ENCODE data around the gene RHBDD3. TPM values are rescaled to one million over a fixed set of nuclear protein-coding genes. Genes with fewer than 3 reads are reported as not detected.
A peak's percentile ranks its signal among the peaks of the same experiment; 100 is the strongest.

RHBDD3 gene
- total RNA-seq, 6 donors from 2014 or later: 17.3 to 47.1 (median 27.9) TPM

DNA sequence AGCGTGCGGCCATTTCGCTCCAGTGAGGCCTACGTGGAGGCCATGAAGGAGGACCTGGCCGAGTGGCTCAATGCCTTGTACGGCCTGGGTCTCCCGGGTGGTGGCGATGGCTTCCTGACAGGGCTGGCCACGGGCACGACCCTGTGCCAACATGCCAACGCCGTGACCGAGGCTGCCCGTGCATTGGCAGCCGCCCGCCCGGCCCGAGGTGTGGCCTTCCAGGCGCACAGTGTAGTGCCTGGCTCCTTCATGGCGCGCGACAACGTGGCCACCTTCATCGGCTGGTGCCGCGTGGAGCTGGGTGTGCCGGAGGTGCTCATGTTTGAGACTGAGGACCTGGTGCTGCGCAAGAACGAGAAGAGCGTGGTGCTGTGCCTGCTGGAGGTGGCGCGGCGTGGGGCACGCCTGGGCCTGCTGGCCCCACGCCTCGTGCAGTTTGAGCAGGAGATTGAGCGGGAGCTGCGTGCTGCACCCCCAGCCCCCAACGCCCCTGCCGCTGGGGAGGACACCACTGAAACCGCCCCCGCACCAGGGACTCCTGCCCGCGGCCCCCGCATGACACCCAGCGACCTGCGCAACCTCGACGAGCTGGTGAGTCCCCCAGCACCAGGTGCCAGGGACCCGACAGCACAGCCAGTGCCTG lies 40.5 kb upstream of the RHBDD3 start:
- Histone ChIP-seq H3K36me3 (no peaks in the 10 kb centered on the region), H3K9me3 (no peaks in the 10 kb centered on the region), H3K4me3 (peak overlapping the region in 3 of 4 donors; percentile 67 to 79 (median 75)), H3K4me1 (peaks cover 52 to 71% (median 59%) of the 10 kb centered on the region in 4 donors), H3K27ac (peak overlapping the region; percentile 76 to 90 (median 86)), H3K27me3 (peaks cover 0 to 2% (median under 1%) of the 10 kb centered on the region in 4 donors)
- DNase-seq (peak in 1 of 2 donors; percentile 88), ATAC-seq (ENCODE audit: low FRiP score in 2 of 2) (no peak)
- WGBS, 2 donors: 84 to 95% methylated on average over 11 to 24 of the region's 50 CpGs
- TF ChIP-seq POLR2A (IDR thresholded peaks at IDR 0.05) (no peak), EP300 (IDR thresholded peaks at IDR 0.05) (no peak)

DNA sequence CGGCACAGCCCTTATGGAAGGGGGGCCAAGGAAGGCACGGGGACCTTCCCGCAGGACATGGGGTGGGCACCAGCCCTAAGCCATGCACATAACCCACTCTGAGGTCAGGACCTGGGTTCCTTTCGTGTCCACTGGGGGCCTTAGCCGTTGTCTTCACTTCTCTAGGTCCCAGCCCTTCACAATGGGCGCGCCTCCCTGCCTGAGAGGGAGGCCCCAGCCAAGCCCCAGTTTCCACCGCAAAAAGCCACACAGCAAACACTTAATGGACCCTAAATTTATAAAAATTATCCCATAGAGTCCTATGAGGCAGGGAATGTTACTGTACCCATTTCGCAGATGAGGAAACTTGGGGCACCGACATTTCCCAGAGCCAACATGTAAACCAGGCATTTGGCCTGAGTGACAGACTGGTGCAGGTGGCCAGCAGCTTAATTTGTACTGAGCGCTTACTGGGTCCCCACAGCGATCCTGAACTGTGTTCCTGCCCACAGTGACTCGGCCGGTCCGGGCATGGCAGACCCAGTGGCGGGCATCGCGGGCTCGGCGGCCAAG lies 39.9 kb upstream of the RHBDD3 start:
- WGBS, 2 donors: 64 to 78% methylated on average over 12 to 20 of the region's 20 CpGs
- DNase-seq: no peak
- peak overlapping the region; percentile 67 to 79 (median 72) for H3K4me3 ChIP-seq
- H3K9me3 ChIP-seq: no peaks in the 10 kb centered on the region
- peak overlapping the region; percentile 76 to 90 (median 86) for H3K27ac ChIP-seq
- TF ChIP-seq EP300 (IDR thresholded peaks at IDR 0.05) (no peak), POLR2A (IDR thresholded peaks at IDR 0.05) (no peak), POLR2AphosphoS5 (IDR thresholded peaks at IDR 0.05) (no peak)
- TF ChIP-seq, protein P1, sequence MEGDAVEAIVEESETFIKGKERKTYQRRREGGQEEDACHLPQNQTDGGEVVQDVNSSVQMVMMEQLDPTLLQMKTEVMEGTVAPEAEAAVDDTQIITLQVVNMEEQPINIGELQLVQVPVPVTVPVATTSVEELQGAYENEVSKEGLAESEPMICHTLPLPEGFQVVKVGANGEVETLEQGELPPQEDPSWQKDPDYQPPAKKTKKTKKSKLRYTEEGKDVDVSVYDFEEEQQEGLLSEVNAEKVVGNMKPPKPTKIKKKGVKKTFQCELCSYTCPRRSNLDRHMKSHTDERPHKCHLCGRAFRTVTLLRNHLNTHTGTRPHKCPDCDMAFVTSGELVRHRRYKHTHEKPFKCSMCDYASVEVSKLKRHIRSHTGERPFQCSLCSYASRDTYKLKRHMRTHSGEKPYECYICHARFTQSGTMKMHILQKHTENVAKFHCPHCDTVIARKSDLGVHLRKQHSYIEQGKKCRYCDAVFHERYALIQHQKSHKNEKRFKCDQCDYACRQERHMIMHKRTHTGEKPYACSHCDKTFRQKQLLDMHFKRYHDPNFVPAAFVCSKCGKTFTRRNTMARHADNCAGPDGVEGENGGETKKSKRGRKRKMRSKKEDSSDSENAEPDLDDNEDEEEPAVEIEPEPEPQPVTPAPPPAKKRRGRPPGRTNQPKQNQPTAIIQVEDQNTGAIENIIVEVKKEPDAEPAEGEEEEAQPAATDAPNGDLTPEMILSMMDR (IDR thresholded peaks at IDR 0.05): no peak
- ATAC-seq (ENCODE audit: low FRiP score in 2 of 2): no peak
- no peaks in the 10 kb centered on the region for H3K27me3 ChIP-seq
- no peaks in the 10 kb centered on the region for H3K36me3 ChIP-seq
- H3K4me1 ChIP-seq: peaks cover 55 to 72% (median 62%) of the 10 kb centered on the region in 4 donors

DNA sequence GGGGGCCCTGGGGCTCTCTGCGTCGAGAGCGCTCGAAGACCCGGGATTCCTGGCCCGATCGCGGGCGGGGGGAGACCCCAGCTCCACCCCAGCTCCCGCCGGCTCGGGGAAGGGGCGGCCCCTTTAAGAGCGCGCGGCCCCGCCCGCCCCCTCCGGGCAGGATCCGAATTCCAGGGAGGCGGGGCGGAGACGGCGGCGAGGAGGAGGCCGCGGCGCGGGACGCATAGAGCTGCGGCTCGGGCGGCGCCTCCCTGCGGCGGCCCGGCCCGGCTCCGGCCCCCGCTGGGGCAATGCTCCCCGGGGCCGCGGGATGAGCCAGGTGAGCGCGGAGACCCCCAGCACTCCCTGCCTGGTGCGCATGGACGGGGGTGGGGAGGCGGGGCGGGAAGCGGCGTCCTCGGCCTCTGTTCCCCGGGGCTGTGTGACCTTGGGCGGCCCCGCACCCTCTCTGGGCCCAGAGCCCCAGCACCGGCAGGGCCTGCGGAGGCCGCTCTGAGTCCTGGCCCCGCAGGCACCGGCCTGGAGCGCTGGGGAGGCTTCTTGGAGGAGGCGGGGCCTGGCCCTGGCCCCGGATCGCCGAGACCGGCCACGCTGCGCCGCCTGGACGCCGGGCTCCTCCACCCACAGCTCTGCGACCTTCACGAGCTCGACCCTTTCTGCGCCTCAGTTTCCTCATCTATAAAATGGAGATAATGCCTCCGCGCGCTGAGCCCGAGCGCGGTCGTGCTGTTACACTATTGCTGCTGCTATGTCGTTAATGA lies 39.2 kb upstream of the RHBDD3 start:
- Histone ChIP-seq H3K9me3 (no peaks in the 10 kb centered on the region), H3K4me1 (peaks cover 56 to 76% (median 61%) of the 10 kb centered on the region in 4 donors), H3K36me3 (no peaks in the 10 kb centered on the region), H3K4me3 (peak overlapping the region; percentile 67 to 79 (median 72)), H3K27ac (peak overlapping the region; percentile 76 to 90 (median 86)), H3K27me3 (no peaks in the 10 kb centered on the region)
- ATAC-seq (ENCODE audit: low FRiP score in 2 of 2) (peak; percentile 68 to 84), DNase-seq (peak; percentile 78 to 95)
- peak in 2 of 4 donors; percentile 19 to 59 for TF ChIP-seq POLR2A (IDR thresholded peaks at IDR 0.05)
- TF ChIP-seq, protein P1 (IDR thresholded peaks at IDR 0.05): peak in 4 of 6 experiments; percentile 6 to 28 (median 18)
- TF ChIP-seq POLR2AphosphoS5 (IDR thresholded peaks at IDR 0.05): peak in 1 of 2 donors; percentile 46
- no peak for TF ChIP-seq EP300 (IDR thresholded peaks at IDR 0.05)
- 27 to 34% methylated on average over 10 to 25 of the region's 83 CpGs for WGBS, 2 donors

DNA sequence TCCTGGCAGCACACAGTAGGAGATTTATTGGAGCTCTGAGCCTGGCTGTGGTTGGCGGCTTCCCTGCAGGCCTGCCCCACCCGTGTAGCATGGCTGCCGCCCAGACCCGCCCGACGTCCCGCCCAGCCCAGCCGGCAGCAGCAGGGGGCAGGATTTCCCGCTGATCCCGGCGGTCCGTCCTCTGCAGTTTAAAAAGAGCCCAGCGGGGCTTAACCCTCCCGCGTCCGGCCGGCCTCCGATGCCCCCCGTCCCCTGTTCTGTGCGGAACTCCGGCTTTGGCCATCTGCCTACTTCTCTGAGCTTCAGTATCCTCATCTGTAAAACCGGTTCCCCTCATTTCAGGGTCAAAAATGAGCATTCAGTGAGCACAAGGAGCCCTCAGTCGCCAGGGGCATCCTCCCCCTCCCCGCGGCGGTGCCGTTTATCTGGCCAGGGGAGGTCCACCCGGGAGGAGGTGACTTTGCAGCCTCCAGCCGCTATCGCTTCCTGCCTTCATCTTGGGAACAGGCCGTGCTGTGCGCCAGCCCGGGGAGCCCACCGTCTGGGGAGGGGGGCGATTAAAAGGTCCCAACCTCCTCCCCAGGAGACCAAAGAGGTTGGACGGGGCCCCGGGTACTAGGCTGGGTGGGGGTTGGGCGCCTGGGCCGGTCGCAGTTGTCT lies 38.5 kb upstream of the RHBDD3 start, which contains the start of gene GAS2L1:
GAS2L1 (plus strand) TSS at position 476 of the 660 bp plus-strand sequence. CDS start 1,456 bp downstream, outside the sequence.
- TF ChIP-seq, protein P1 (IDR thresholded peaks at IDR 0.05): peak; percentile 64 to 85 (median 76)
- no peak for TF ChIP-seq EP300 (IDR thresholded peaks at IDR 0.05)
- TF ChIP-seq POLR2A (IDR thresholded peaks at IDR 0.05): no peak
- TF ChIP-seq POLR2AphosphoS5 (IDR thresholded peaks at IDR 0.05): peak; percentile 28 to 40
- 0% methylated on average over 9 to 29 of the region's 40 CpGs for WGBS, 2 donors
- Histone ChIP-seq H3K27ac (peak within 1 kb of the TSS; percentile 76 to 90 (median 86)), H3K4me3 (peak within 1 kb of the TSS; percentile 67 to 79 (median 72)), H3K9me3 (no peaks in the 10 kb centered on the region), H3K36me3 (peaks cover 0 to 4% (median under 1%) of the 10 kb centered on the region in 4 donors), H3K4me1 (peaks cover 49 to 69% (median 55%) of the 10 kb centered on the region in 4 donors), H3K27me3 (no peaks in the 10 kb centered on the region)
- ATAC-seq (ENCODE audit: low FRiP score in 2 of 2) (peak; percentile 84 to 85), DNase-seq (peak; percentile 83 to 95)
